HepG2 (cell line): ENCODE measurements around the gene LYRM4. TPM values are rescaled to one million over a fixed set of nuclear protein-coding genes. Genes with fewer than 3 reads are reported as not detected.
A peak's percentile ranks its signal among the peaks of the same experiment; 100 is the strongest.

Source experiments
- ATAC-seq: fragments of 200-7000 bp; cut with Tn5 transposase; 3 replicates; pipeline ENCODE4 v1.9.1; 2020; ENCODE audit warnings: mild to moderate bottlenecking, moderate library complexity
- BruUV-seq: library from RNA; stranded (reverse); fragments of 400-500 nt; replicated peaks from 2 replicates; lab custom pipeline; 2021; lab: Mats Ljungman, UMichigan
- CTCF ChIA-PET: fragments of 300-600 bp; formaldehyde crosslinking; extraction: SDS; loops from one replicate; lab custom pipeline; 2021; ENCODE audit warnings: low total read pairs, inconsistent platforms, low intra/inter-chr PET ratio; lab: Yijun Ruan, JAX
- POLR2A ChIA-PET: fragments of 350-600 bp; sonication (Branson Sonifier 250); formaldehyde crosslinking; loops from one replicate; lab custom pipeline; 2020; ENCODE audit warnings: antibody characterized with exemption, inconsistent platforms; lab: Yijun Ruan, JAX
- DNase-seq: peaks from one replicate; pipeline ENCODE4 v3.0.0-alpha.2; 2015; ENCODE audit warnings: low spot score
- FAIRE-seq: peaks from 3 replicates; lab custom pipeline; 2011; peaks lifted over from hg19 to GRCh38; lab: Jason Lieb, UNC
- H2AFZ ChIP-seq: one replicate; pipeline ENCODE4 v1.6.1; 2011; ENCODE audit warnings: low read length, inconsistent platforms
- H3K27ac ChIP-seq: fragments of 300-600 bp; 3 replicates; pipeline ENCODE4 v1.8.0; 2011; ENCODE audit warnings: mixed run types, mild to moderate bottlenecking, mixed read lengths, low read length, inconsistent platforms; ENCODE audit not compliant: insufficient read depth; ENCODE audit errors: extremely low read length
- H3K27me3 ChIP-seq, 2 experiments: fragments of 200-600 bp in 1 of 2; 2 replicates in 1 of 2; 3 replicates in 1 of 2; pipeline versions ENCODE4 v1.6.0 to v1.8.0; 2011; ENCODE audit warnings: low read length in 2 of 2, mild to moderate bottlenecking in 2 of 2, moderate library complexity in 2 of 2, inconsistent platforms in 1 of 2; ENCODE audit not compliant: insufficient read depth in 2 of 2, control insufficient read depth in 1 of 2
- H3K36me3 ChIP-seq, 2 experiments: fragments of 200-600 bp in 1 of 2; replicated peaks in 1 of 2; 2 replicates in 1 of 2; 3 replicates in 1 of 2; pipeline versions ENCODE4 v1.5.1 to v1.8.0; 2011; ENCODE audit warnings: low read length in 2 of 2, inconsistent platforms in 1 of 2; ENCODE audit not compliant: insufficient read depth in 2 of 2, control insufficient read depth in 1 of 2
- H3K4me1 ChIP-seq: 2 replicates; pipeline ENCODE4 v1.5.1; 2012; ENCODE audit warnings: low read length, inconsistent platforms; ENCODE audit not compliant: insufficient read depth
- H3K4me2 ChIP-seq: 2 replicates; pipeline ENCODE4 v1.6.0; 2011; ENCODE audit warnings: low read depth, low read length, inconsistent platforms
- H3K4me3 ChIP-seq, 3 experiments: fragments of 200-600 bp in 1 of 3; sonication (generic), shearing (Covaris generic) in 1 of 3; replicated peaks in 1 of 3; 2 replicates each; pipeline ENCODE4 v1.5.1; 2011 to 2016; ENCODE audit warnings: low read length in 3 of 3, inconsistent platforms in 2 of 3, low read depth in 2 of 3, mild to moderate bottlenecking in 2 of 3, control low read depth in 1 of 3, mixed read lengths in 1 of 3; ENCODE audit not compliant: insufficient read depth in 1 of 3
- H3K79me2 ChIP-seq: one replicate; pipeline ENCODE4 v1.6.1; 2011; ENCODE audit warnings: low read length, inconsistent platforms; ENCODE audit not compliant: insufficient read depth
- H3K9ac ChIP-seq: 2 replicates; pipeline ENCODE4 v1.6.0; 2011; ENCODE audit warnings: mild to moderate bottlenecking, low read depth, low read length, inconsistent platforms; ENCODE audit not compliant: insufficient read depth
- H3K9me3 ChIP-seq: 2 replicates; pipeline ENCODE4 v1.5.1; 2012; ENCODE audit warnings: mild to moderate bottlenecking, low read length
- H4K20me1 ChIP-seq: 2 replicates; pipeline ENCODE4 v1.6.0; 2011; ENCODE audit warnings: inconsistent platforms, mild to moderate bottlenecking, low read length, moderate library complexity; ENCODE audit not compliant: insufficient read depth
- ARID3A ChIP-seq: IDR thresholded peaks from 2 replicates; pipeline ENCODE4 v1.6.1; 2012; ENCODE audit warnings: low read depth, low read length, improper control_type of control experiment
- ARNTL ChIP-seq: sonication (generic); formaldehyde crosslinking; IDR thresholded peaks from 2 replicates; pipeline ENCODE4 v1.4.0; 2020; ENCODE audit warnings: mild to moderate bottlenecking, missing genetic modification reagents
- BCL6 ChIP-seq: IDR thresholded peaks from 2 replicates; pipeline ENCODE4 v1.6.1; 2016; ENCODE audit warnings: missing genetic modification reagents, missing compliant biosample characterization
- CEBPG ChIP-seq: IDR thresholded peaks from 2 replicates; pipeline ENCODE4 v1.6.1; 2016
- FOXA3 ChIP-seq: IDR thresholded peaks from 2 replicates; pipeline ENCODE4 v1.6.1; 2016; ENCODE audit warnings: missing genetic modification reagents, missing compliant biosample characterization
- HDAC2 ChIP-seq: sonication (generic); formaldehyde crosslinking; IDR thresholded peaks from 2 replicates; pipeline ENCODE4 v1.4.0; 2020; ENCODE audit warnings: missing genetic modification reagents
- JDP2 ChIP-seq: sonication (generic); formaldehyde crosslinking; IDR thresholded peaks from 2 replicates; pipeline ENCODE4 v1.8.1; 2022; ENCODE audit warnings: missing genetic modification reagents, borderline replicate concordance
- NR2F1 ChIP-seq, 2 experiments: fragments of 450-650 bp in 1 of 2; formaldehyde crosslinking in 1 of 2; IDR thresholded peaks; 2 replicates each; pipeline versions ENCODE4 v1.5.0 to v1.6.1; 2016 to 2020; ENCODE audit warnings: mild to moderate bottlenecking in 1 of 2, missing compliant biosample characterization in 1 of 2, missing genetic modification reagents in 1 of 2, moderate library complexity in 1 of 2
- ZBTB21 ChIP-seq: sonication (generic); formaldehyde crosslinking; IDR thresholded peaks from 2 replicates; pipeline ENCODE4 v1.4.0; 2020; ENCODE audit warnings: missing genetic modification reagents
- ZNF616 ChIP-seq: sonication (generic); formaldehyde crosslinking; IDR thresholded peaks from 2 replicates; pipeline ENCODE4 v1.5.0; 2020; ENCODE audit warnings: low read depth, mild to moderate bottlenecking, missing genetic modification reagents
- WGBS: methylation state at CpG from one replicate; pipeline ENCODE4 v1.1.6; 2017; ENCODE audit warnings: low lambda C conversion rate; 5-methylcytosine and 5-hydroxymethylcytosine counted together
- in situ Hi-C: cut with HindIII; loops from 2 replicates; pipeline ENCODE4 v1.10.0; 2017; ENCODE audit warnings: low pct_unique_long_range_greater_than_20kb; ENCODE audit not compliant: extremely low pct_ligation_motif_present
- intact Hi-C: fragments of 100-400 bp; cut with micrococcal nuclease; formaldehyde crosslinking; loops from one replicate; pipeline ENCODE4 v1.10.0; 2022; ENCODE audit not compliant: unreplicated experiment
- polyA plus RNA-seq, 8 experiments: library from polyadenylated mRNA; depleted of rRNA in 3 of 8; stranded (reverse) in 7 of 8; unstranded in 1 of 8; fragments of >200 nt; fragmentation: Illumina TruSeq in 4 of 8; extraction: Trizol in 4 of 8; gene quantifications; 2 replicates each; pipeline versions ENCODE4 v1.2.1 to v1.2.3, GENCODE V29; 2011 to 2016; ENCODE audit warnings: low read depth in 4 of 8, missing spikeins in 1 of 8, mixed read lengths in 1 of 8; ENCODE audit not compliant: insufficient read depth in 1 of 8
- total RNA-seq, 5 experiments: library from RNA; depleted of rRNA; stranded (reverse); fragments of >200 nt; fragmentation: Illumina TruSeq; extraction: Trizol; gene quantifications; 2 replicates each; pipeline ENCODE4 v1.2.3, GENCODE V29; 2016; ENCODE audit warnings: low read depth in 1 of 5

The LYRM4 gene
- total and polyA plus RNA-seq, 2 of the 13 experiments (the other 11 are each of a cell fraction or from before 2014, with no cell fraction given): 64.6 to 67.5 TPM

- TF ChIP-seq FOXA3 (peak; percentile 65), HDAC2 (CRISPR knock-in tag) (0 out of 2 replicates have a peak, but pooled peaks have one; percentile 13), NR2F1 (CRISPR knock-in tag; IDR thresholded peaks at IDR 0.05) (peak in 1 of 2 experiments; percentile 41; a peak in 1 of 4 replicates), JDP2 (CRISPR knock-in tag) (no peak), BCL6 (CRISPR knock-in tag) (peak; percentile 80), ARNTL (CRISPR knock-in tag) (no peak), ZBTB21 (CRISPR knock-in tag) (peak; percentile 53; the same call in 1 of the 2 replicates), ARID3A (peak; percentile 81)
- TF ChIP-seq, all 625 proteins: peak for 43
Measured at GRCh38 chr6:5190507-5190906, 70.2 kb downstream of the LYRM4 start (continued).

- intact Hi-C loops: no loop called here
- no peak for FAIRE-seq
- CTCF ChIA-PET: no interaction called here
Measured at GRCh38 chr6:5188646-5189045, 72.1 kb downstream of the LYRM4 start.

More at GRCh38 chr6:5188646-5189045, 72.1 kb downstream of the LYRM4 start:
- Histone ChIP-seq H3K4me3 (no peak overlapping the region), H3K4me1 (peaks cover 14% of the 10 kb centered on the region), H3K9ac (no peak overlapping the region), H3K27ac (no peak overlapping the region), H3K36me3 (peaks cover 2 to 18% of the 10 kb centered on the region in 2 experiments; a peak in 2 of 5 replicates), H3K27me3 (no peaks in the 10 kb centered on the region), H3K79me2 (no peaks in the 10 kb centered on the region), H4K20me1 (no peaks in the 10 kb centered on the region), H3K4me2 (no peak overlapping the region), H3K9me3 (no peaks in the 10 kb centered on the region), H2AFZ (no peak overlapping the region)
- TF ChIP-seq CEBPG (0 out of 2 replicates have a peak, but pooled peaks have one; percentile 6), ZNF616 (no peak)
- DNase-seq: no peak
- in situ Hi-C loops: no loop called here
- ATAC-seq: no peak
- BruUV-seq: no TSS peak
- POLR2A ChIA-PET: no interaction called here
- 97% methylated on average over 3 of the region's 3 CpGs for WGBS
